Prostate gland (tissue), 2 donors: Measurements from ENCODE around the gene RARB. TPM values are rescaled to one million over a fixed set of nuclear protein-coding genes. Genes with fewer than 3 reads are reported as not detected.
A peak's percentile ranks its signal among the peaks of the same experiment; 100 is the strongest.

Experiments
- DNase-seq: peaks from one replicate; pipeline ENCODE4 v3.0.0-alpha.2; 2019; ENCODE audit warnings: low spot score
- H3K27ac ChIP-seq, 2 donors: fragments of 200-600 bp; sonication (generic); 2 replicates each; pipeline ENCODE4 v1.5.1; 2017 to 2019
- H3K27me3 ChIP-seq: fragments of 200-600 bp; sonication (generic); replicated peaks from 2 replicates; pipeline ENCODE4 v1.5.1; 2019; ENCODE audit not compliant: insufficient read depth
- H3K36me3 ChIP-seq, 2 donors: fragments of 200-600 bp; sonication (generic); 1 replicate in 1 of 2; 2 replicates in 1 of 2; pipeline versions ENCODE4 v1.5.1 to v1.8.1; 2017 to 2019
- H3K4me1 ChIP-seq: fragments of 200-600 bp; sonication (generic); replicated peaks from 2 replicates; pipeline ENCODE4 v1.5.1; 2019
- H3K4me3 ChIP-seq, 2 donors: fragments of 200-600 bp; sonication (generic); 2 replicates each; pipeline ENCODE4 v1.5.1; 2017 to 2019
- H3K9me3 ChIP-seq: fragments of 200-600 bp; sonication (generic); 2 replicates; pipeline ENCODE4 v1.5.1; 2017
- CTCF ChIP-seq, 4 experiments: fragments of 200-600 bp in 2 of 4; fragments of 450-650 bp in 2 of 4; sonication (generic) in 2 of 4; IDR thresholded peaks; 1 replicate in 3 of 4; 2 replicates in 1 of 4; pipeline ENCODE4 v1.5.1; 2016 to 2019; ENCODE audit warnings: antibody characterized with exemption in 4 of 4, mild to moderate bottlenecking in 2 of 4, moderate library complexity in 2 of 4
- POLR2A ChIP-seq: fragments of 450-650 bp; IDR thresholded peaks from one replicate; pipeline ENCODE4 v1.6.1; 2016; ENCODE audit warnings: antibody characterized with exemption, mild to moderate bottlenecking
- POLR2AphosphoS5 ChIP-seq: sonication (generic); formaldehyde crosslinking; IDR thresholded peaks from one replicate; pipeline ENCODE4 v1.6.1; 2017; ENCODE audit warnings: antibody characterized with exemption
- WGBS: methylation state at CpG from one replicate; pipeline ENCODE4 v1.1.5; 2018; 5-methylcytosine and 5-hydroxymethylcytosine counted together
- intact Hi-C: fragments of 100-400 bp; cut with DNase I; formaldehyde crosslinking; loops from one replicate; pipeline ENCODE4 v1.14.2; 2022
- total RNA-seq, 2 donors: library from RNA; depleted of rRNA; stranded (reverse); fragments of >200 nt; gene quantifications; one replicate each; pipeline ENCODE4 v1.1.0, GENCODE V29; 2016

The RARB gene
- total RNA-seq, 2 donors from 2014 or later, result 4.4 to 17.2 TPM

GRCh38 chr3:25429361-25430286 lies 1.6 kb downstream of the RARB start:
- Histone ChIP-seq H3K4me1 (peaks cover 4% of the 10 kb centered on the region), H3K27ac (peak overlapping the region; percentile 82), H3K4me3 (peak overlapping the region; percentile 38 to 44), H3K9me3 (no peaks in the 10 kb centered on the region), H3K36me3 (no peaks in the 10 kb centered on the region), H3K27me3 (peaks cover 3% of the 10 kb centered on the region)
- 9% methylated on average over 12 of the region's 12 CpGs for WGBS
- intact Hi-C loops, result loop anchor here (2.0 to 10.0 kb wide), 6 partner anchors 38 to 393 kb away; no protein-coding TSS in a partner anchor
- no peak for TF ChIP-seq CTCF (IDR thresholded peaks at IDR 0.05)
- no peak for DNase-seq

GRCh38 chr3:25430287-25430934 lies 2.3 kb downstream of the RARB start:
- H3K4me1 ChIP-seq, result no peaks in the 10 kb centered on the region
- 12% methylated on average over 5 of the region's 5 CpGs for WGBS
- H3K27ac ChIP-seq, result peak overlapping the region; percentile 82
- H3K9me3 ChIP-seq, result no peaks in the 10 kb centered on the region
- DNase-seq, result no peak
- H3K36me3 ChIP-seq, result no peaks in the 10 kb centered on the region
- H3K4me3 ChIP-seq, result peak overlapping the region; percentile 38 to 44
- intact Hi-C loops, result loop anchor here (2.0 to 5.0 kb wide), 3 partner anchors 37 to 394 kb away; no protein-coding TSS in a partner anchor
- H3K27me3 ChIP-seq, result peaks cover 3% of the 10 kb centered on the region
- TF ChIP-seq POLR2AphosphoS5, result no peak
- no peak for TF ChIP-seq POLR2A
- TF ChIP-seq CTCF (IDR thresholded peaks at IDR 0.05), result no peak

GRCh38 chr3:25430935-25431770 lies 3.1 kb downstream of the RARB start:
- WGBS, result 23% methylated on average over 6 of the region's 6 CpGs
- intact Hi-C loops, result loop anchor here (2.0 to 5.0 kb wide), 3 partner anchors 36 to 394 kb away; no protein-coding TSS in a partner anchor
- Histone ChIP-seq H3K9me3 (no peaks in the 10 kb centered on the region), H3K4me1 (no peaks in the 10 kb centered on the region), H3K4me3 (peak overlapping the region; percentile 38 to 44), H3K36me3 (no peaks in the 10 kb centered on the region), H3K27me3 (peaks cover 3% of the 10 kb centered on the region), H3K27ac (peak overlapping the region; percentile 82)
- no peak for DNase-seq
- TF ChIP-seq POLR2A, result no peak
- TF ChIP-seq POLR2AphosphoS5, result no peak
- TF ChIP-seq CTCF (IDR thresholded peaks at IDR 0.05), result no peak

- no peak for TF ChIP-seq CTCF (IDR thresholded peaks at IDR 0.05)
- no peak for TF ChIP-seq POLR2A
- no peak for TF ChIP-seq POLR2AphosphoS5
- no peak for DNase-seq
- no peaks in the 10 kb centered on the region for H3K9me3 ChIP-seq
- peak overlapping the region; percentile 82 for H3K27ac ChIP-seq
- H3K4me1 ChIP-seq, result no peaks in the 10 kb centered on the region
- H3K36me3 ChIP-seq, result no peaks in the 10 kb centered on the region
- peaks cover 3% of the 10 kb centered on the region for H3K27me3 ChIP-seq
- H3K4me3 ChIP-seq, result peak overlapping the region; percentile 38 to 44
- WGBS, result 43% methylated on average over 4 of the region's 4 CpGs
- intact Hi-C loops, result loop anchor here (5.0 kb wide), 2 partner anchors 35 to 75 kb away; no protein-coding TSS in a partner anchor
Measured at GRCh38 chr3:25432176-25432720, 4.2 kb downstream of the RARB start.
